Peyer's patch (tissue), 4 donors: ENCODE measurements around the gene STH. TPM values are rescaled to one million over a fixed set of nuclear protein-coding genes. Genes with fewer than 3 reads are reported as not detected.

ENCODE experiments used
- DNase-seq, 3 donors: peaks; one replicate each; pipeline ENCODE4 v3.0.0-alpha.2; 2017 to 2019
- H3K27ac ChIP-seq, 4 donors: fragments of 200-600 bp; sonication (generic); one replicate each; pipeline ENCODE4 v1.5.1; 2016 to 2019
- H3K27me3 ChIP-seq, 2 donors: fragments of 200-600 bp; sonication (generic); one replicate each; pipeline ENCODE4 v1.5.1; 2019
- H3K36me3 ChIP-seq, 3 donors: fragments of 200-600 bp; sonication (generic); one replicate each; pipeline ENCODE4 v1.5.1; 2016 to 2019
- H3K4me1 ChIP-seq, 4 donors: fragments of 200-600 bp; sonication (generic); one replicate each; pipeline ENCODE4 v1.5.1; 2016 to 2019
- H3K4me3 ChIP-seq, 4 donors: fragments of 200-600 bp; sonication (generic); 1 replicate in 3 of 4; 2 replicates in 1 of 4; pipeline ENCODE4 v1.5.1; 2016 to 2019; ENCODE audit warnings: mild to moderate bottlenecking in 1 of 4
- H3K9me3 ChIP-seq, 4 donors: fragments of 200-600 bp; sonication (generic); one replicate each; pipeline ENCODE4 v1.5.1; 2016 to 2019; ENCODE audit warnings: mild to moderate bottlenecking in 1 of 4
- CTCF ChIP-seq, 6 experiments: fragments of 450-650 bp in 4 of 6; fragments of 200-600 bp in 2 of 6; sonication (generic) in 1 of 6; IDR thresholded peaks; one replicate each; pipeline ENCODE4 v1.5.1; 2017 to 2019; ENCODE audit warnings: antibody characterized with exemption in 6 of 6, mild to moderate bottlenecking in 3 of 6, moderate library complexity in 1 of 6
- POLR2A ChIP-seq, 2 donors: fragments of 450-650 bp; IDR thresholded peaks; one replicate each; pipeline ENCODE4 v1.5.1; 2017; ENCODE audit warnings: antibody characterized with exemption in 2 of 2, mild to moderate bottlenecking in 2 of 2, moderate library complexity in 2 of 2
- total RNA-seq, 4 donors: library from RNA; depleted of rRNA; stranded (reverse); fragments of >200 nt; gene quantifications; one replicate each; pipeline ENCODE4 v1.1.0, GENCODE V29; 2016

STH gene
- total RNA-seq, 4 donors from 2014 or later, result not detected

GRCh38 chr17:45976755-45977505 lies 22.1 kb upstream of the STH start:
- no peaks in the 10 kb centered on the region for H3K9me3 ChIP-seq
- DNase-seq, result no peak
- TF ChIP-seq CTCF (IDR thresholded peaks at IDR 0.05) (no peak), POLR2A (IDR thresholded peaks at IDR 0.05) (no peak)
- H3K36me3 ChIP-seq, result no peaks in the 10 kb centered on the region
- H3K27me3 ChIP-seq, result no peaks in the 10 kb centered on the region
- no peaks in the 10 kb centered on the region for H3K4me1 ChIP-seq
- H3K4me3 ChIP-seq, result no peak overlapping the region
- H3K27ac ChIP-seq, result no peak overlapping the region

GRCh38 chr17:45977506-45977824 lies 21.6 kb upstream of the STH start:
- TF ChIP-seq POLR2A (IDR thresholded peaks at IDR 0.05), result no peak
- no peak for TF ChIP-seq CTCF (IDR thresholded peaks at IDR 0.05)
- Histone ChIP-seq H3K36me3 (no peaks in the 10 kb centered on the region), H3K27ac (no peak overlapping the region), H3K27me3 (no peaks in the 10 kb centered on the region), H3K9me3 (no peaks in the 10 kb centered on the region), H3K4me3 (no peak overlapping the region), H3K4me1 (no peaks in the 10 kb centered on the region)
- no peak for DNase-seq

- no peak overlapping the region for H3K4me3 ChIP-seq
- H3K4me1 ChIP-seq, result no peaks in the 10 kb centered on the region
Observed at GRCh38 chr17:45977976-45978626, 20.9 kb upstream of the STH start.

GRCh38 chr17:45979137-45979536 lies 19.9 kb upstream of the STH start:
- DNase-seq, result no peak
- H3K27me3 ChIP-seq, result no peaks in the 10 kb centered on the region
- TF ChIP-seq POLR2A (IDR thresholded peaks at IDR 0.05), result no peak
- no peak for TF ChIP-seq CTCF (IDR thresholded peaks at IDR 0.05)

More at GRCh38 chr17:45977976-45978626, 20.9 kb upstream of the STH start:
- no peak overlapping the region for H3K27ac ChIP-seq
- TF ChIP-seq POLR2A (IDR thresholded peaks at IDR 0.05) (no peak), CTCF (IDR thresholded peaks at IDR 0.05) (no peak)
- no peak for DNase-seq
- no peaks in the 10 kb centered on the region for H3K27me3 ChIP-seq
- H3K9me3 ChIP-seq, result no peaks in the 10 kb centered on the region
- no peaks in the 10 kb centered on the region for H3K36me3 ChIP-seq

GRCh38 chr17:45980855-45981254 lies 18.2 kb upstream of the STH start:
- no peak overlapping the region for H3K27ac ChIP-seq
- no peaks in the 10 kb centered on the region for H3K9me3 ChIP-seq
- TF ChIP-seq POLR2A (IDR thresholded peaks at IDR 0.05) (no peak), CTCF (IDR thresholded peaks at IDR 0.05) (no peak)
- DNase-seq, result no peak
- no peak overlapping the region for H3K4me3 ChIP-seq
- H3K27me3 ChIP-seq, result no peaks in the 10 kb centered on the region
- no peaks in the 10 kb centered on the region for H3K4me1 ChIP-seq
- H3K36me3 ChIP-seq, result no peaks in the 10 kb centered on the region

More at GRCh38 chr17:45979137-45979536, 19.9 kb upstream of the STH start:
- Histone ChIP-seq H3K9me3 (no peaks in the 10 kb centered on the region), H3K4me1 (no peaks in the 10 kb centered on the region), H3K36me3 (no peaks in the 10 kb centered on the region), H3K27ac (no peak overlapping the region), H3K4me3 (no peak overlapping the region)
